H9 (cell line): ENCODE data around the gene RBM19. TPM values are rescaled to one million over a fixed set of nuclear protein-coding genes. Genes with fewer than 3 reads are reported as not detected.

Source experiments
- DNase-seq: peaks from one replicate; pipeline ENCODE4 v3.0.0-alpha.2; 2017
- H2AFZ ChIP-seq: one replicate; pipeline ENCODE4 v1.6.1; 2013; ENCODE audit warnings: mild to moderate bottlenecking, low read length, control low read depth, moderate library complexity
- H2AK5ac ChIP-seq: 2 replicates; pipeline ENCODE4 v1.6.1; 2013; ENCODE audit warnings: low read length, control low read depth, mixed read lengths; ENCODE audit not compliant: insufficient read length
- H2BK120ac ChIP-seq: one replicate; pipeline ENCODE4 v1.6.1; 2013; ENCODE audit warnings: low read depth, mild to moderate bottlenecking, low read length, control low read depth, inconsistent platforms; ENCODE audit not compliant: poor library complexity, severe bottlenecking
- H2BK12ac ChIP-seq: 2 replicates; pipeline ENCODE4 v1.6.1; 2013; ENCODE audit warnings: low read length, control low read depth, mixed read lengths, low read depth; ENCODE audit not compliant: insufficient read length
- H2BK15ac ChIP-seq: 2 replicates; pipeline ENCODE4 v1.6.1; 2013; ENCODE audit warnings: low read depth, low read length, control low read depth
- H2BK20ac ChIP-seq: one replicate; pipeline ENCODE4 v1.6.1; 2013; ENCODE audit warnings: low read depth, mild to moderate bottlenecking, low read length, control low read depth, inconsistent platforms; ENCODE audit not compliant: poor library complexity, severe bottlenecking
- H2BK5ac ChIP-seq: 2 replicates; pipeline ENCODE4 v1.6.1; 2013; ENCODE audit warnings: low read length, control low read depth, mixed read lengths; ENCODE audit not compliant: insufficient read length
- H3K14ac ChIP-seq: 2 replicates; pipeline ENCODE4 v1.6.1; 2013; ENCODE audit warnings: low read length, control low read depth; ENCODE audit not compliant: insufficient read depth
- H3K18ac ChIP-seq: 2 replicates; pipeline ENCODE4 v1.6.1; 2013; ENCODE audit warnings: low read depth, mild to moderate bottlenecking, mixed read lengths, low read length, control low read depth; ENCODE audit not compliant: insufficient read length
- H3K23ac ChIP-seq: 2 replicates; pipeline ENCODE4 v1.6.1; 2013; ENCODE audit warnings: low read length, control low read depth, mixed read lengths, low read depth; ENCODE audit not compliant: insufficient read length
- H3K23me2 ChIP-seq: 2 replicates; pipeline ENCODE4 v1.6.1; 2013; ENCODE audit warnings: low read depth, mild to moderate bottlenecking, mixed read lengths, low read length, control low read depth; ENCODE audit not compliant: insufficient read length, poor library complexity, severe bottlenecking
- H3K27ac ChIP-seq: 2 replicates; pipeline ENCODE4 v1.5.1; 2013; ENCODE audit warnings: low read length, control low read depth, mixed read lengths, low read depth; ENCODE audit not compliant: insufficient read length
- H3K27me3 ChIP-seq: 2 replicates; pipeline ENCODE4 v1.6.1; 2013; ENCODE audit warnings: low read length, control low read depth, inconsistent platforms; ENCODE audit not compliant: insufficient read depth
- H3K4ac ChIP-seq: 2 replicates; pipeline ENCODE4 v1.6.1; 2013; ENCODE audit warnings: low read depth, mild to moderate bottlenecking, control low read depth, inconsistent platforms, low read length, moderate library complexity
- H3K4me1 ChIP-seq: 2 replicates; pipeline ENCODE4 v1.6.1; 2013; ENCODE audit warnings: low read length, control low read depth, inconsistent platforms; ENCODE audit not compliant: insufficient read depth
- H3K4me2 ChIP-seq: 2 replicates; pipeline ENCODE4 v1.6.1; 2013; ENCODE audit warnings: low read length, control low read depth, mixed read lengths; ENCODE audit not compliant: insufficient read length, insufficient read depth
- H3K56ac ChIP-seq: 2 replicates; pipeline ENCODE4 v1.6.1; 2013; ENCODE audit warnings: low read depth, mild to moderate bottlenecking, mixed read lengths, low read length, control low read depth; ENCODE audit not compliant: insufficient read length
- H3K79me1 ChIP-seq: 2 replicates; pipeline ENCODE4 v1.6.1; 2013; ENCODE audit warnings: low read depth, mild to moderate bottlenecking, moderate library complexity, low read length, control low read depth, inconsistent platforms; ENCODE audit not compliant: insufficient read depth, poor library complexity, severe bottlenecking
- H3K79me2 ChIP-seq: 2 replicates; pipeline ENCODE4 v1.6.1; 2013; ENCODE audit warnings: low read length, control low read depth, inconsistent platforms; ENCODE audit not compliant: insufficient read depth
- H3K9ac ChIP-seq: 2 replicates; pipeline ENCODE4 v1.6.1; 2013; ENCODE audit warnings: low read length, control low read depth, mixed read lengths; ENCODE audit not compliant: insufficient read length; ENCODE audit errors: extremely low read depth
- H3K9me3 ChIP-seq: one replicate; pipeline ENCODE4 v1.6.1; 2013; ENCODE audit warnings: low read depth, low read length, inconsistent platforms; ENCODE audit not compliant: control insufficient read depth
- H3T11ph ChIP-seq: one replicate; pipeline ENCODE4 v1.6.1; 2013; ENCODE audit warnings: mild to moderate bottlenecking, low read length, control low read depth, inconsistent platforms
- H4K20me1 ChIP-seq: one replicate; pipeline ENCODE4 v1.6.1; 2013; ENCODE audit not compliant: control insufficient read depth, insufficient read length, insufficient read depth
- H4K5ac ChIP-seq: 2 replicates; pipeline ENCODE4 v1.6.1; 2013; ENCODE audit warnings: low read depth, mild to moderate bottlenecking, mixed read lengths, low read length, control low read depth; ENCODE audit not compliant: insufficient read length
- H4K8ac ChIP-seq: replicated peaks from 2 replicates; pipeline ENCODE4 v1.6.1; 2013; ENCODE audit warnings: low read length, control low read depth, mixed read lengths, low read depth; ENCODE audit not compliant: insufficient read length
- H4K91ac ChIP-seq: 2 replicates; pipeline ENCODE4 v1.6.1; 2013; ENCODE audit warnings: low read depth, mild to moderate bottlenecking, moderate library complexity, mixed read lengths, low read length, control low read depth; ENCODE audit not compliant: insufficient read length
- H3K27ac Mint-ChIP-seq, 3 experiments: 2 replicates in 2 of 3; 3 replicates in 1 of 3; pipeline ENCODE4 v1.8.0; 2020 to 2021; ENCODE audit warnings: mixed read lengths in 3 of 3, mild to moderate bottlenecking in 1 of 3, moderate library complexity in 1 of 3
- H3K27me3 Mint-ChIP-seq: 2 replicates; pipeline ENCODE4 v1.8.0; 2021; ENCODE audit warnings: low read depth, mild to moderate bottlenecking, moderate library complexity, mixed read lengths
- H3K36me3 Mint-ChIP-seq, 3 experiments: 2 replicates in 2 of 3; 3 replicates in 1 of 3; pipeline ENCODE4 v1.8.0; 2020 to 2021; ENCODE audit warnings: low read depth in 3 of 3, mixed read lengths in 3 of 3; ENCODE audit not compliant: insufficient read depth in 1 of 3
- H3K4me1 Mint-ChIP-seq, 2 experiments: 2 replicates each; pipeline ENCODE4 v1.8.0; 2020; ENCODE audit warnings: mixed read lengths in 2 of 2
- H3K4me3 Mint-ChIP-seq, 2 experiments: 2 replicates in 1 of 2; 3 replicates in 1 of 2; pipeline ENCODE4 v1.8.0; 2020 to 2021; ENCODE audit warnings: mild to moderate bottlenecking in 2 of 2, mixed read lengths in 2 of 2, moderate library complexity in 1 of 2
- H3K9me3 Mint-ChIP-seq, 2 experiments: 2 replicates in 1 of 2; 3 replicates in 1 of 2; pipeline ENCODE4 v1.8.0; 2020; ENCODE audit warnings: mild to moderate bottlenecking in 2 of 2, mixed read lengths in 2 of 2, moderate library complexity in 1 of 2
- CTCF ChIP-seq: fragments of 200-600 bp; sonication (generic); conservative IDR thresholded peaks from 3 replicates; pipeline ENCODE4 v1.8.0; 2021; ENCODE audit warnings: antibody characterized with exemption, mild to moderate bottlenecking
- WGBS: extraction: QIAGEN DNeasy Blood & Tissue Kit; methylation state at CpG from one replicate; pipeline ENCODE4 v1.1.7; 2013; ENCODE audit warnings: missing lambda C conversion rate, low lambda C conversion rate, mixed read lengths; ENCODE audit not compliant: insufficient read length; ENCODE audit errors: extremely low coverage; 5-methylcytosine and 5-hydroxymethylcytosine counted together
- total RNA-seq: library from RNA; stranded (reverse); gene quantifications from 2 replicates; pipeline ENCODE4 v1.2.1, GENCODE V29; 2021

The RBM19 gene
- total RNA-seq, 1 experiment from 2014 or later = 32.2 TPM

- no peak overlapping the region for H3K4ac ChIP-seq
- no peak overlapping the region for H3K14ac ChIP-seq
- Mint-ChIP-seq H3K36me3 (peaks cover 15 to 24% (median 20%) of the 10 kb centered on the region in 3 experiments; a peak in 6 of 7 replicates), H3K4me3 (no peak overlapping the region), H3K9me3 (peaks cover 7 to 14% of the 10 kb centered on the region in 2 experiments; a peak in 4 of 5 replicates), H3K27me3 (no peaks in the 10 kb centered on the region), H3K27ac (no peak overlapping the region), H3K4me1 (peaks cover under 1 to 14% of the 10 kb centered on the region in 2 experiments; a peak in 2 of 4 replicates)
- no peak overlapping the region for H2BK20ac ChIP-seq
- H3K27me3 ChIP-seq = no peaks in the 10 kb centered on the region
- no peaks in the 10 kb centered on the region for H3K79me2 ChIP-seq
- no peak overlapping the region for H4K8ac ChIP-seq
- no peak overlapping the region for H3K9ac ChIP-seq
- no peaks in the 10 kb centered on the region for H3K23me2 ChIP-seq
- H2AFZ ChIP-seq = no peak overlapping the region
- TF ChIP-seq CTCF = no peak
- no peak overlapping the region for H3T11ph ChIP-seq
- no peak overlapping the region for H4K5ac ChIP-seq
- no peak overlapping the region for H2BK12ac ChIP-seq
- H3K4me1 ChIP-seq = no peaks in the 10 kb centered on the region
- no peaks in the 10 kb centered on the region for H3K9me3 ChIP-seq
- H2BK5ac ChIP-seq = no peak overlapping the region
- no peaks in the 10 kb centered on the region for H3K79me1 ChIP-seq
- no peak overlapping the region for H4K91ac ChIP-seq
- no peak for DNase-seq
- H3K56ac ChIP-seq = no peak overlapping the region
- no peak overlapping the region for H3K4me2 ChIP-seq
- H3K23ac ChIP-seq = no peak overlapping the region
- H3K18ac ChIP-seq = no peak overlapping the region
- H2BK120ac ChIP-seq = no peak overlapping the region
- no peak overlapping the region for H2BK15ac ChIP-seq
- H3K27ac ChIP-seq = no peak overlapping the region
- H4K20me1 ChIP-seq = no peaks in the 10 kb centered on the region
- no peak overlapping the region for H2AK5ac ChIP-seq
- no CpG with 5 or more reads among the region's 3 CpGs for WGBS
These were observed 81.7 kb downstream of the RBM19 start for GRCh38 chr12:113884392-113884791.
